ENCODE data around the gene OTOP3.
"Not testable (repeated sequence)": the region's sequence is repeated elsewhere in the genome, so short reads cannot be mapped to it uniquely, and the experiment has no call there.

The OTOP3 gene

DNA sequence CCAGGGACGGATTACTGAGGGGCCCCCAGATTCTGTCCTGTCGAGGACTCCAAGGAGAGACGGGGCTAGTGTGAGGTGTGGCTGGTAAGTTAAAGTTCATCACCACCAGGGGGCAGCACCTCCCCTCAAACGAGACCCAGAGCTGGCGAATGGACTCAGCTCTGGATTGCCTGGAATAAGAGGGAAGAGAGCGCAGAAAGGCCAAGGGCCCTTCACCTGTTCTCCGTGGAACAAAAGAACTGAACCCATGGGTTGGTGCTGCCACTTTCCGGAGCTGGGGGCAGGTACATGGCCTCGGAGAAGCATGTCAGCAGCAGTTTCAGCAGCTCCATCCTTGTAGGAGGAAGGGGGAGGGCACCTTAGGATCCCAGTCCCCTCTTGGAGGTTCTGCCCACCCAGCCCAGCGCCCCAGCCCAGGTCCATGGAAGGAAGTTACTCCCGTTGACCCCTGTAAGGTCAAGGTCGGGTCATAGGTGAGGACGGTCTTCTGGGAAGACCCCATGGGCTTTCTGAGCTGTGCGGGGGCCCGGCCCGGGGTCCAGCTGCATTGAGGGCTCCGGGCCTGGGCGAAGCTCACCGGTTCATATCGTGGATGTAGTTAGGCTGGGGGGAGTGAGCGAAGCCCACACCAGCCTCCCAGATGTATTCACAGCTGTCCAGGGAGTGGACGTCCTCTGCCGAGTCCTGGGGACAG, 26.1 kb downstream of the OTOP3 start:
- DNase-seq (ENCODE audit: low spot score): peak; percentile 83

- no peak for DNase-seq (ENCODE audit: low spot score)
These were observed 27.1 kb downstream of the OTOP3 start for GRCh38 chr17:74962622-74963394.

DNA sequence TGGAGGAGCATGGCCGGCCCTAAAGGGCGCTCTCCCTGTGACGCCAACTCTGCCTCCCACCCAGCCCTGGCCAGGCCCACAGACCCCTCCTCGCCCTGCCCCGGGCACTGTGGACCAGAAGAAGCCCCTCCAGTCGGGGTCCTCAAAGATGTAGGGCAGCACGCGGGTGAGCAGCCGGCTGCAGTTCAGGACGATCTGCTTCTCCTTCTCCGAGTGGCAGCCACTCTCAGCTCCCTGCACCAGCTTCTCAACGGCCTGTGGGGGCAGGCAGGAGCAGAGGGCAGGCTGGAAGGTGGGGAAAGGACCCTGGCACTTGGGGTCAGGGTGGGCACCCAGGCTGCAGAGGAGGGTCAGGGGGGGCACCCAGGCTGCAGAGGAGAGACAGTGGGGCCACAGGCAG, 28.0 kb downstream of the OTOP3 start:
- DNase-seq (ENCODE audit: low spot score): no peak

- DNase-seq (ENCODE audit: low spot score): no peak
These were observed 28.6 kb downstream of the OTOP3 start for GRCh38 chr17:74964246-74964761.

DNA sequence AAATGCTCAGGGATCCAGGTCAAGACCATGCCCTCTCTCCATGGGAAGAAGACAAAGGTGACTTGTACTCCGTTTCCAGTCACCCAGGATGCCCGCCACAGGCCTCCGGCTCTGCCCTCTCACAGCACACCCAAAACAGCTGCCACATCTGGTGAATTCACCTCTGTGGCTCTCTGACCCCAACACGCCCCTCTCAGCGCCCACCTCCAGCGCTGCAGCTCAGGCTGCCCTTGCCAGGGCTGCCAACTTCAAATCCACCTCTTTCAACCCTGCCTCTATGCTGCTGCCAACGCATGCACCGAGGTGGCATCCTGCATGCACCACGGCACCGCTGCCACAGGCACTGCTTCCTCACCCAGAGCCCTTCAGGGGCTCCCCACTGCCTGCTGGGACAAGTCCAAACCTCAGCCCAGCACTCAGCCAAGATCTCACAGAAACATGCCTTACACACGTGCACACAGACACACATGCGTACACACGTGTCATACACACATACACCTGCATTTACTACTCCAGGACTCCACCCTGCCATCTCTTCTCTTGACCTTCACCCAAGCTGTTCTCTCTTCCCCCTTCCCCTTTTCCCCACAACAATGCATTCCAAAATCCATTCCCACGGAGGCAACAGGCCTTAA, 29.4 kb downstream of the OTOP3 start:
- no peak for DNase-seq (ENCODE audit: low spot score)

GRCh38 chr17:74968361-74968780, 32.7 kb downstream of the OTOP3 start:
- no peak for DNase-seq (ENCODE audit: low spot score)

DNA sequence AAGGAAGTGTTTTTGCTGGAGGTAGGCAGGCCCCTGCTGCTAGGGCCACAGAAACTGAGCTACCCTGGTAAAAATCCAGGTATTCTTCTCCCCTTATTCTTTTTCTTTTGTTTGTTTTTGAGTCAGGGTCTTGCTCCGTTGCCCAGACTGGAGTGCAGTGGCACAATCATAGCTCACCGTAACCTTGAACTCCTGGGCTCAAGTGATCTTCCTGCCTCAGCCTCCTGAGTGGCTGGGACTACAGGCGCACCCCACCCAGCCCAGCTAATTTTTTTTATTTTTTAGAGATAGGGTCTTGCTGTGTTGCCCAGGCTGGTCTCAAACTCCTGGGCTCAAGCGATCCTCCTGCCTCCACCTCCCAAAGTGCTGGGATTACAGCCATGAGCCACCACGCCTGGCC, 33.8 kb downstream of the OTOP3 start:
- not testable (repeated sequence) for DNase-seq (ENCODE audit: low spot score)

GRCh38 chr17:74970395-74970794, 34.7 kb downstream of the OTOP3 start:
- no peak for DNase-seq (ENCODE audit: low spot score)

GRCh38 chr17:74971069-74971841, 35.6 kb downstream of the OTOP3 start:
- no peak for DNase-seq (ENCODE audit: low spot score)

GRCh38 chr17:74971842-74972106, 36.1 kb downstream of the OTOP3 start:
- DNase-seq (ENCODE audit: low spot score): no peak

- DNase-seq (ENCODE audit: low spot score): peak; percentile 58
These were observed 36.6 kb downstream of the OTOP3 start, which contains the start of gene HID1 for GRCh38 chr17:74972107-74972972. TSS of gene HID1 (minus strand) at chr17:74972759. CDS start at chr17:74972656, 103 bp downstream.

- DNase-seq (ENCODE audit: low spot score): no peak
These were observed 37.3 kb downstream of the OTOP3 start for GRCh38 chr17:74972973-74973328.

DNA sequence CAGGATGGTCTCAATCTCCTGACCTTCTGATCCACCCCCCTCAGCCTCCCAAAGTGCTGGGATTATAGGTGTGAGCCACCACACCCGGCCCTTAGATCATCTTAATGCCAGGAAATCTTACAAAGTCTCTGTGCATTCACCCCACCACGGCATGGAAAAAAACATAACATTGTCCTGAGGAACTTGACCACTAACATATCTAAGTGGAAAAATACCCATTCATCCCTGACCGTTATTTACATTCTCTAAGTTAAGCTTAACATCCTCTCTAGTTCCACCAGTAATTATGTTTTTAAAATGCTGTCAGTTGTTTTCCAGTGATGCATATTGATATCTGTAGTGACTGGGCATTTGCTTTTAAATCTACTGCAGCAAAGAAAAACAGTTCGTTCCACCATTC, 40.2 kb downstream of the OTOP3 start:
- DNase-seq (ENCODE audit: low spot score): no peak

GRCh38 chr17:74977802-74978201, 42.1 kb downstream of the OTOP3 start:
- DNase-seq (ENCODE audit: low spot score): no peak

- no peak for DNase-seq (ENCODE audit: low spot score)
These were observed 42.5 kb downstream of the OTOP3 start for GRCh38 chr17:74978240-74978639.

GRCh38 chr17:74979408-74980146, 43.9 kb downstream of the OTOP3 start:
- no peak for DNase-seq (ENCODE audit: low spot score)

DNA sequence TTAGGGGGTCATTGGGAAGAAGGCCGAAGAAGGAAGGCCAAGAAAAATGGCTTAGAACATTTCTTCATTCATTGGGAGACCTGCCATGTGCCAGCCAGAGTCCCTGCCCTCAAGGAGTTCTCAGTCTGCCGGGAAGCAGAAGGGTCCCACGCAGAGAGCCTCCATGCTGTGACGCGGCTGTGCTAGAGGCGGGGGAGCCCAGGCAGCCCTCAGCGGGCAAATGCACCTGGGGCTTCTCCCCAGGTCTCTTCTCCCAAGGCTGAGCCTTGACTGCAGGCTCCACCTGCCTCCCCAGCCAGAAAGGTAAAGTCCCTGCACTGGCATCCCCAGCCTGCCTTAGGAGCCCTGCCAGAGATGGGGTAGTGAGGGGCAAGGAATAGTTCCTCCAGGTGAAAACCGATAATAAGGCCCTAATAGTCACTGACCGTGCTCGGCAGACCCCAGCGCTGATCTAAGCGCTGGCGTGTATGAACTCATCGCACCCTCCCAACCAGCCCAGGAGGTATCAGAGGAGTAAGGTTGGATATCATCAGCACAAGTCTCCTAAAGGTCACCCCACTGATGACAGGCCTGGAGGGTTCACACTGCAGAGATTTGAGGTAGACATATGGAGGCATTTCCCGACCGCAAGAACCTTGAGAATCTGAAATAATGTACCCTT, 45.8 kb downstream of the OTOP3 start:
- no peak for DNase-seq (ENCODE audit: low spot score)

GRCh38 chr17:74981979-74982662, 46.4 kb downstream of the OTOP3 start:
- DNase-seq (ENCODE audit: low spot score): peak; percentile 86

- DNase-seq (ENCODE audit: low spot score): peak; percentile 46
These were observed 47.1 kb downstream of the OTOP3 start for GRCh38 chr17:74982663-74983313.
